Fibroblast of villous mesenchyme (primary cell): ENCODE measurements around the gene SOX3. TPM values are rescaled to one million over a fixed set of nuclear protein-coding genes. Genes with fewer than 3 reads are reported as not detected.

ENCODE experiments used
- DNase-seq: peaks from one replicate; pipeline ENCODE4 v3.0.0-alpha.2; 2010; ENCODE audit warnings: low read depth
- H3K4me3 ChIP-seq: 2 replicates; pipeline ENCODE4 v1.5.1; 2011; ENCODE audit warnings: low read depth, mild to moderate bottlenecking, low read length
- total RNA-seq: library from RNA; depleted of rRNA; stranded (reverse); fragments of >200 nt; gene quantifications from 2 replicates; pipeline ENCODE4 v1.2.3, GENCODE V29; 2012
- TF ChIP-seq, protein P1 (sequence below): IDR thresholded peaks from 2 replicates; pipeline ENCODE4 v1.5.1; 2012; ENCODE audit warnings: low read depth, mild to moderate bottlenecking, low read length; ENCODE audit not compliant: insufficient read depth

The SOX3 gene
- total RNA-seq, 1 donor: not detected

DNA sequence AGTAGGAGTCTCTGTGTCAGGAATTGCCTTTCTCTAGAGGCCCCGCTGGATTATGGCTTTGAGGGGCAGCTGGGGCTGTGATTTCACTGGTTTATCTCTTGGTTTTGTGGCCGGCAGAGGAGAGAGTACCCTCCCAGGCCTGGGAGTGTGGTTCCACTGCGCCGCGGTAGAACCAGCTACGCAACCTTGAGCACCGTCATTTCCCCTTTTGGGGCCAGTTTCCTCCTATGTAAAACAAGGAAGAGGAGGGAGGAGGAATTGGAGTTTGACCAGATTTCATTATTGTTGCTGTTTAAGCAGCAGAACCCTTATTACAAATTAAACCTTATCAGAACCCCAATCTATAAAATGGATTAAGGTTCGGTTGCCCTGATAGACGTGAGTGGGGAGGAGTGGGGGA is 4.4 kb downstream of the SOX3 start:
- no peak overlapping the region for H3K4me3 ChIP-seq
- DNase-seq: no peak
- TF ChIP-seq, protein P1, sequence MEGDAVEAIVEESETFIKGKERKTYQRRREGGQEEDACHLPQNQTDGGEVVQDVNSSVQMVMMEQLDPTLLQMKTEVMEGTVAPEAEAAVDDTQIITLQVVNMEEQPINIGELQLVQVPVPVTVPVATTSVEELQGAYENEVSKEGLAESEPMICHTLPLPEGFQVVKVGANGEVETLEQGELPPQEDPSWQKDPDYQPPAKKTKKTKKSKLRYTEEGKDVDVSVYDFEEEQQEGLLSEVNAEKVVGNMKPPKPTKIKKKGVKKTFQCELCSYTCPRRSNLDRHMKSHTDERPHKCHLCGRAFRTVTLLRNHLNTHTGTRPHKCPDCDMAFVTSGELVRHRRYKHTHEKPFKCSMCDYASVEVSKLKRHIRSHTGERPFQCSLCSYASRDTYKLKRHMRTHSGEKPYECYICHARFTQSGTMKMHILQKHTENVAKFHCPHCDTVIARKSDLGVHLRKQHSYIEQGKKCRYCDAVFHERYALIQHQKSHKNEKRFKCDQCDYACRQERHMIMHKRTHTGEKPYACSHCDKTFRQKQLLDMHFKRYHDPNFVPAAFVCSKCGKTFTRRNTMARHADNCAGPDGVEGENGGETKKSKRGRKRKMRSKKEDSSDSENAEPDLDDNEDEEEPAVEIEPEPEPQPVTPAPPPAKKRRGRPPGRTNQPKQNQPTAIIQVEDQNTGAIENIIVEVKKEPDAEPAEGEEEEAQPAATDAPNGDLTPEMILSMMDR: no peak

DNA sequence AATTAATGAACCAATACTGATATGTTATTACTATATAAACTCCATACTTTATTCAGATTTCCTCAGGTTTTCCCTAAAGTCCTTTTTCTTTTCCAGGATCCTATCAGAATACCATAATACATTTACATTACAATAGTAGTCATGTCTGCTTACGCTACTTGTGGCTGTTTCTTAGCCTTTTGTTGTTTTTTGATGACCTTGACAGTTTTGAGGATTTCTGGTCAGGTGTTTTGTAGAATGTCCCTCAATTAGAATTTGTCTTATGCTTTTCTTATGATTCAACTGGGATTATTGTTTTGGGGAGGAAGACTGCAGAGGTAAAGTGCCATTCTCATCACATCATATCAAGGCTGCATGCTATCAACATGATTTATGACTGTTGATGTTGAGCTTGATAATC is 9.1 kb downstream of the SOX3 start:
- DNase-seq: no peak
- H3K4me3 ChIP-seq: no peak overlapping the region
- TF ChIP-seq, protein P1: no peak

DNA sequence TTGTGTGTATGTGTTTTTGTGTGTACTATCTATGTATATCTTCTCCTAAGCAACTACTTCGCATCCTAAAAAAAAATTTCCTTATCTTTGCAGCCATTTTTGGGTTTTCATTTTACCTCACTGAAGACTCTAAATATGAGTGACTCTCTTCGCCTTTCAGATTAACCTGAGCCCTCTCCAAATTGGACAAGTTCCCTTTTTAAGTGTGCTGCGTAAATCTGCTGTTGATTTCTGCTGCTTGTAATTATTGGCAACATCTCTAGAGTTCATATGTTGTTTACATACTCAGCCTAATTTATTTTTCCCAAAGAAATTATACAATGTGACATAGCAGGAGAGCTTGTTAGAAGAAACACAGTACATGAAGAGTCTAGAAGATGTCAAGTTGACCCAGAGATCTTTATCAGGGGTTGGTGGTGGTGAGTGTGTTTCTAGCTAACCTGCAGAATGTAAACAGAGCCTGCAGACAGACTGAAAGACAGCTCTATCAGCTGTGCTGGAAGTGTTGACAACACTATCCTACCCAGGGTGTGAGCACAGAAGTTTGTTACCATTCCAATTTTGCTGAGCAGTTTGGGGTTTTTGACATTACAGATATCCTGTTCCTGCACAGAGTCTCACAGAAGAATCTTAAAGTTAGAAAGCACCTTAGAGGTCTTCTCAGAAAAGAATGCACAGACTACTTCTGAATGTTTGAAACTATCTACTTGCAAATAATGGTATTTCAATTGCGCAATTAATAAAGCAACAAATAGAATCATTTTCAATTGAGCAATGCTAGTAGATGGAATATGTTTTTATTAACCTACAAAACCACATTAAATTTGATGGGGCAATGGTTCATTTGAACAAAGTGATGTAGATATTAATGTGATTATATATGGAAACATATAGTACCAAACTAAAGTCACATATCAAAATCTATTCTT is 12.5 kb downstream of the SOX3 start:
- no peak overlapping the region for H3K4me3 ChIP-seq
- TF ChIP-seq, protein P1: no peak

DNA sequence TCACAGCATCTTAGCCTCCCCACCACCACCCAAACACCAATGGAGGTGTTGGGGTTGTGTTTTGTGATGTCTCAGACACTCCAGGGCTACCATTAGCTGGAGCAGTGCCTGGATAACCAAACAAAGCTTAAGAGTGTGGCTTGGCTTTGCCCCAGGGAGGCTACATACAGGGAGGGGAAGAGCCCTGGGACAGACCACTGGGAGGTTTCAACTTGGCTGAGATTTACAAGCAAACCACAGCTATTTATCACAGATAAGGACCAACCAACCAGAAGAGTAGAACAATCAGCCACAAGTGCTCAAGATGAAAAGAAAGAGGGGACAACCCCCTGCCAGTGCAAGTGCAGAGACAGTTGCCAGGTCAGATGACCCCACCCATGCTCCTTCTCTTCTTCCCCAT is 24.1 kb downstream of the SOX3 start:
- no peak overlapping the region for H3K4me3 ChIP-seq
- TF ChIP-seq, protein P1: no peak
- DNase-seq: no peak

More for the DNA sequence above, 12.5 kb downstream of the SOX3 start:
- DNase-seq: peak; percentile 0

DNA sequence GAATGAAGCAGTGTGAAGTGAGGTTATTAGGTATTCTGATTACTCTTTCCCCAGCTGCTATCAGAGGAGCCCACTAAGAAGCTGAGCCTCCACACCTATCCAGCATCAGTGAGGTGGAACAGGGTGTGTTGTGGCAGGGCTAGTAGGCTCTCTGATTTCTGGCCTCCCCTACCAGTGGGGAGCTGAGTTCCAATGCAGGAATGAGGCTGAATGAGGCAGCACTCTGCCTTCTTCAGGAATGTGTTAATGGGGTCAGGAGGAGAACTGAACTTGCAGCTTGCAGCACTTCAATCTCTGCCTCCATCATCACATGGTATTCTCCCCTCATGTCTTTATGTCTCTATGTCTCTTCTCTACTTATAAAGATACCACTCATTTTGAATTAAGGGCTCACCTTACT is 26.9 kb downstream of the SOX3 start:
- TF ChIP-seq, protein P1: no peak

DNA sequence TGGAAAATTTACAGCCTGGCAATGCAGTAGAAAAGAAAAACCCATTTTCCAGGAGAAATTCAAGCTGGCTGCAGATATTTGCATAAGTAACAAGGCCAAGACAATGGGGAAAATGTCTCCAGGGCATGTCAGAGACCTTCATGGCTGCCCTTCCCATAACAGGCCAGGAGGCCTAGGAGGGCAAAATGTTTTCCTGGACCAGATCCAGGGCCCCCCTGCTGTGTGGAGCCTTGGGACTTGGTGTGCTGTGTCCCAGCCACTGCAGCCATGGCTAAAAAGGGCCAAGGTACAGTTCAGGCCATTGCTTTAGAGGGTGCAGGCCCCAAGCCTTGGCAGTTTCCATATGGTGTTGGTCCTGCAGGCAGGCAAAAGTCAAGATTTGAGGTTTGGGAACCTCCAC is 29.8 kb downstream of the SOX3 start:
- H3K4me3 ChIP-seq: no peak overlapping the region
- TF ChIP-seq, protein P1: no peak
- no peak for DNase-seq

More for the DNA sequence above, 26.9 kb downstream of the SOX3 start:
- no peak overlapping the region for H3K4me3 ChIP-seq
- no peak for DNase-seq
